ENCODE measurements around the gene CRYGB.
"Not testable (repeated sequence)": the region's sequence is repeated elsewhere in the genome, so short reads cannot be mapped to it uniquely, and the experiment has no call there.

Gene CRYGB

DNA sequence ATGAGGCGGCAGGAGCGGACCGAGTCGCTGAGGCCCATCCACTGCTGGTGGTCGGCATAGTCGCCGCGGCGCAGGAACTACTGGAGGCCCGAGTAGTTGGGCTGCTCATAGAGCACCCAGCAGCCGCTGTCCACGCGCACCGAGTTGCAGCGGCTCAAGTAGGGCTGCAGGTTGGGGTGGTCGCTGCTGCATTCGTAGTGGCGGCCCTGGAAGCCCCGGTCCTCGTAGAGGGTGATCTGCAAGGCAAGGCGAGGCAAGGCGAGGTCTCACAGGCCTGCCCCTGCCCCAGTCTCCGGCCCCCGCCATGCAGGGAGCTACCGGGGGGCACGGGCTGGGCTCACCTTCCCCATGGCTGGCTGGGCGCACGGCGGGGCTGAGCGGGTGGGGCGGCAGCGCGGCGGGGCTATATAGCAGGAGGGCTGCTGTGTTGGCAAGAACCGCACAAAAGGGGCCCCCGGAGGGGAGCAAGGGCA lies 33.6 kb downstream of the CRYGB start:
- peak; percentile 63 for DNase-seq

DNA sequence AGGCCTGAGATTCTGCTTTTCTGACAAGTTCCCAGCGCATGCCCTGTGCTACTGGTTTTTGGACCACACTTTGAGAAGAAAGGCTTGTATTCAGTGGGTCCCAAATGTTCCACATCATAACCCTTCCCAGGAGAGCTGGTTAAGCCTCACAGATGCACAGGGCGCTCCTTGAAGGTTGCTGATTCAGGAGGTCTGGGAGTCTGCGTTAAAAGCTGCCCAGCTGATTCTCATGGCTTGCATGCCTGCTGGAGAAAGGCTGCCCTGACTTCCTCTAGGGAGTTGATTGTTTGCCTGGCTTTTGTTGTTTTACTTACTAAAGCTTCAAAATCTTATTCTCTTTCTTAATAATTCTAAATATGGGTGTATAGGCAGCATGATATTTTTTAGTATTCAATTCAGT lies 42.3 kb downstream of the CRYGB start:
- no peak for DNase-seq

DNA sequence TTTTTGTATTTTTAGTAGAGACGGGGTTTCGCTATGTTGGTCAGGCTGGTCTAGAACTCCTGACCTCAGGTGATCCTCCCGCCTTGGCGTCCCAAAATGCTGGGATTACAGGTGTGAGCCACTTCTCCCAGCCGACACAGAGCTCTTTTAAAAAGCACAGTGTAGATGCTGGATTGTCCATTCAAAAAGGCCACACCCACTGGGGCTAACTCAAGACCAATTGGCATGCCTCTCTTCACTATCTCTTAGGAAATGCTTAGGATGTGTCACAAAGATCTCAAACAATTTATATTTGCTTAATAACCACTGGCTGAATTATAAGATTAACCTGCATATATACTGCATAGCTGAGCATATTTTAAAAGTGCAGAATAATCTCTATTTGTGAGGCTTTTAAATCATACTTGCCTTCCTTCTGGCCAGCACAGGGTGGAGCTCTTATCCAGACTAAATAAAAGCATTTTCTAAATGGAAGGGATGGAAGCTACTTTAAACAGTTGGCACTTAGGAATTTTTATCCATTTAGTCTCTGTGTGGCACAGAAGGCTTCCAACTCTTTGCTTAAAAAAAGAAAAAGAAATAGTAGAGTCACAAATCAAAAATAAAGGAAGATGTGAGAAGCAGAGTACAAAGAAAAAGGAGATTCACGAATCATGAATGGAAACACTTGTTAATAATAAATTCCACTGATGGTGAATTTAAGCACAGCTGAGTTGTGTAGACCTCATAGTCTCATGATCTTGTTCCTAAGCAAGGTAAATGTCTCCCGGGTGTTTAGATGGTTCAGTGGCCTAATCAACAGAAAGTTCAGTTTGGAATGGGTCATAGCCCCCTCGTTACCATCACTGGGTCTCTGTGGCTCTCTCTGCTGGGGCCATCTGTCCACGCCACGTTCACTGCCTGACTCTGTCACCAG lies 44.0 kb downstream of the CRYGB start:
- DNase-seq, result peak; percentile 74

DNA sequence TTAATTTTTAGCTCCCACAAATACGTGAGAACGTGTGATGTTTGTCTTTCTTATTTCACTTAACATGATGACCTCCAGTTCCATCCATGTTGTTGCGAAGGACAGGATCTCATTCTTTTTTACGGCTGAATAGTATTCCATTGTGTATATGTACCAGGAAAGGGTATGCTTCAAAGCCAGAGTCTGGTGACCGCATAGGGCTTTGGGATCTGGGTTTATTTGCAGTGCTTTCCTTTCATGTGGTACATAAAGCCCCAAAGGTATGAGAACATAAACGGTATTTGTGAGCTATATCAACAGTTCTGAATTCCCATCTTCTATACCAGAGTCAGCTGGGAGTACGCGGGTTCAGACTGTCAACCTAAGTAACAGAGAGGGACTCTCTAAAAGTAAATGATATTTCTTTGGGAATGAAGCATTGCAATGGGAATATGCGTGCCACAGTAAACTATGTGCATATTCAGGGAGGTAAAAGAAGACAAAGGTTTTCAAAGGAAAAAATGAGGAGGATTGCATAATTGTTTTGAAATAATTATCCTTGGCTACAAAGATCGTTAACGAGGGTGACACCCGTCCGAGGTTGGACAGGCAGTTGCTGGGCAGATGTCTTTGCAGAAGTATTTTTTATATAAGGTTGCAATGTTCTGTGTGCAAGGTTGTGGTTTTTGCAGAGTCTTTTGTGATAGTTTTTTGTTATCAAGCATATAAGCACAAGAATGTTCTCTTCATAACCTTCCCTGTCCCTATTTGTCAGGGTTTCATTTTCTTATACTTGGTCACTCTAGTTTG lies 46.1 kb downstream of the CRYGB start:
- no peak for DNase-seq

DNA sequence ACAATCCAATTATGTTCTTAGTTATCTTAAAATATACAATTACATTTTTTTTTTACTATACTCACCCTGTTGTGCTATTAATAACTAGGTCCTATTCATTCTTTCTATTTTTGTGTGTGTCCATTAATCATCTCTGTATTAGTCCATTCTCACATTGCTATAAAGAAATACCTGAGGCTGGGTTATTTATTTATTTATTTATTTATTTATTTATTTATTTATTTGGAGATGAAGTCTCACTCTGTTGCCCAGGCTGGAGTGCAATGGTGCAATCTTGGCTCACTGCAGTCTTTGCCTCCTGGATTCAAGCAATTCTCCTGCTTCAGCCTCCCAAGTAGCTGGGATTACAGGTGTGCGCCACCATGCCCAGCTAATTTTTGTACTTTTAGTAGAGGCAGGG lies 47.3 kb downstream of the CRYGB start:
- DNase-seq, result not testable (repeated sequence)

DNA sequence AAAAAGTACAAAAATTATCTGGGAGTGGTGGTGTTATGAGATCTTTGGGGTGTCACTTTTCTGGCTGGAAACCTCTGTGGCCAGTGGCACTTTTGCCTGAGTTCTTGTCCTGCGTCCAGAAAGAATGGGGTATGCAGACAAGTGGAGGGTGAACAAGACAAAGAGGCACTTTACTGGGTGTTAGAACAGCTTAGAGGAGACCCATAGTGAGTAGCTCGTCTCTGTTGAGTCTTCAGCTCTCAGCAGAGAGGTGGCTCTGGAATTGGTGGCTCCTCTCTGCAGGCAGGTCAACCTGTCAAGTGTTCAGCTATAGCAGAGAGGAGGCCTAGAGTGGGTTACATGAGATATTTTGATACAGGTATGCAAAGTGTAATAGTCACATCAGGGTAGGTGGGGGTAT lies 47.7 kb downstream of the CRYGB start:
- DNase-seq, result no peak

DNA sequence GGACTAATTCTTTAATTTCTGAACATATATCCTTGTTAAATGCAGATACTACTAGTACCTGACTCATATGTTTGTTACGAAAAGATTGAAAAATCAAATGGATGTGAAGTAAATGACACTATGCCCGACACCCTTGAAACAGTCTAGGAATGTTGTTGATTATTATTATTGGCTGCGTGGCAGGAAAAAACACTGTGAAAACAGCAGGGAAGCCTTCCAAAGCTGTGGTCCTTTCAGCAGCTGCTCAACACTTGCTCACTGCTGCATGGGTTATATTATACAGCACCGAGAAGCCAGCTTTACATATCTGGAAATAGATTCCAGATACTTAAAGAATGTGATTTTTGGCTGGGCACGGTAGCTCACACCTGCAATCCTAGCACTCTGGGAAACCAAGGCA lies 48.2 kb downstream of the CRYGB start:
- DNase-seq, result no peak

DNA sequence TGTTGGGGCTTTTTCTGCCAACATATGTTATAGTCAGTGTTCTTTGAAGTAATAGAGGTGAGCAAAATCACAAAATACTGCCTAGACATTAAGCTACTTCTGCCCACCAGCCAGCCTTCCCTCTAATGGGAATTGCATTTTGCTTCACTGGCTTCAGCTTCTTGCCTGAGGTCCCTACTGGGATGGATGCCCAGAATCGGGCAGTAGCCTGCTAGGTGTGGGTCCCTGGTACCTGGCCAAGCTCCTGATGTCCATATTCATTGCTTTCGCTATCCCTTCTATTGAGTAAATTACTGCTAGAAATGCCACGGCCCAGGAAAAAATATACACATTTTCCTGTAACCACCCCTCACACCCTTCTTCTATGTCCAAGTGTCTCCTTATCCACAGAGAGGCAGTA lies 48.6 kb downstream of the CRYGB start:
- DNase-seq, result no peak

DNA sequence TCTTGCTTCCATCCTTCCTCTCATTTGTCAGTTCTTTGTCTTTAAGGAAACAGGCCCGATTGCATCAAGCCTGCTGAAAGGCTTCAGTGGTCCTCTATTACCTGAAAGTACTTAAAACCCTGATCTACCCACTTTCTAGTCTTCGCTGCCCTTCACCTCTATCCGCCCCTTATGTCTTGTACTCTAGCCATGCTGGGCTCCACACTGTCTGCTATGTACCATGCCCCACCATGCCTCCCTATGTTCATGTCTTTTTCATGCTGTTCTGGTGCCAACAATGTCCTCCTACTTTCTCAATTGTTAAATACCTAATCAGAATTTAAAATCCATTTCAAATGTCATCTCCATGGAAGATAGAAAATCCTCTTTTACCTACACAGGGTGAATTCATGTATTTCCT lies 49.9 kb downstream of the CRYGB start:
- DNase-seq, result no peak

DNA sequence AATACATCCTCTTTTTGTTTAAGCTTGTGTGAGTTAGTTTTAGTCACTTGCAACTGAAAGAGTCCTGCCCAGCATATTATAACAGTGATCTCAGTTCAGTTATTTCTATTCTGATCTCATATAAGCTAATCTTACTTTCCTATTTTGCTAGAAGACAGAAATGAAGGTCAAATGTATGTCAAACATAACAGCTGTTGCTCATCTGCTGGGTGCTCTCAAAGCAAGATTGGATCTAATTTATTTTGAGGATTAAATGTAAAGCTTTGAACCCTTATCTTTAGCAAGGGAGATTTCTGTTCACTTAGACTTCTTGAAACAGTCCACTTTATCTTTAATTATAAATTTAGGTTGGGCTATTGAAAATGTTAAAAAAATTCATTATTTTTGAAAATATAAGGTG lies 52.8 kb downstream of the CRYGB start:
- peak; percentile 42 for DNase-seq

All from eye (tissue), 1 donor.